ENCODE measurements around the gene CDYL2.
"Not testable (repeated sequence)": the region's sequence is repeated elsewhere in the genome, so short reads cannot be mapped to it uniquely, and the experiment has no call there.

The CDYL2 gene

GRCh38 chr16:80680046-80680445, 124.4 kb downstream of the CDYL2 start:
- in situ Hi-C loops (cut with MboI; ENCODE audit: low sequenced_read_pairs), result no loop called here

GRCh38 chr16:80674884-80675283, 129.5 kb downstream of the CDYL2 start:
- in situ Hi-C loops (cut with MboI; ENCODE audit: low sequenced_read_pairs), result no loop called here

- in situ Hi-C loops (cut with MboI; ENCODE audit: low sequenced_read_pairs), result no loop called here
Measured at GRCh38 chr16:80672379-80672778, 132.0 kb downstream of the CDYL2 start.

GRCh38 chr16:80671281-80671849, 133.0 kb downstream of the CDYL2 start:
- in situ Hi-C loops (cut with MboI; ENCODE audit: low sequenced_read_pairs), result no loop called here

GRCh38 chr16:80670170-80670865, 134.1 kb downstream of the CDYL2 start:
- in situ Hi-C loops (cut with MboI; ENCODE audit: low sequenced_read_pairs), result no loop called here

GRCh38 chr16:80669673-80670072, 134.7 kb downstream of the CDYL2 start:
- in situ Hi-C loops (cut with MboI; ENCODE audit: low sequenced_read_pairs), result no loop called here

GRCh38 chr16:80667925-80668324, 136.5 kb downstream of the CDYL2 start:
- in situ Hi-C loops (cut with MboI; ENCODE audit: low sequenced_read_pairs), result no loop called here

GRCh38 chr16:80667251-80667560, 137.2 kb downstream of the CDYL2 start:
- in situ Hi-C loops (cut with MboI; ENCODE audit: low sequenced_read_pairs), result no loop called here

GRCh38 chr16:80666378-80667250, 137.8 kb downstream of the CDYL2 start:
- in situ Hi-C loops (cut with MboI; ENCODE audit: low sequenced_read_pairs), result no loop called here

GRCh38 chr16:80665356-80665755, 139.0 kb downstream of the CDYL2 start:
- in situ Hi-C loops (cut with MboI; ENCODE audit: low sequenced_read_pairs), result no loop called here

- in situ Hi-C loops (cut with MboI; ENCODE audit: low sequenced_read_pairs), result no loop called here
Measured at GRCh38 chr16:80664786-80665185, 139.6 kb downstream of the CDYL2 start.

GRCh38 chr16:80664226-80664625, 140.2 kb downstream of the CDYL2 start:
- in situ Hi-C loops (cut with MboI; ENCODE audit: low sequenced_read_pairs), result no loop called here

- in situ Hi-C loops (cut with MboI; ENCODE audit: low sequenced_read_pairs), result no loop called here
Measured at GRCh38 chr16:80663078-80663477, 141.3 kb downstream of the CDYL2 start.

GRCh38 chr16:80659865-80660264, 144.5 kb downstream of the CDYL2 start:
- in situ Hi-C loops (cut with MboI; ENCODE audit: low sequenced_read_pairs), result no loop called here

- in situ Hi-C loops (cut with MboI; ENCODE audit: low sequenced_read_pairs), result no loop called here
Measured at GRCh38 chr16:80656711-80657150, 147.7 kb downstream of the CDYL2 start.

GRCh38 chr16:80656161-80656560, 148.2 kb downstream of the CDYL2 start:
- in situ Hi-C loops (cut with MboI; ENCODE audit: low sequenced_read_pairs), result no loop called here

GRCh38 chr16:80655751-80656150, 148.6 kb downstream of the CDYL2 start:
- in situ Hi-C loops (cut with MboI; ENCODE audit: low sequenced_read_pairs), result no loop called here

GRCh38 chr16:80654094-80654862, 150.1 kb downstream of the CDYL2 start:
- in situ Hi-C loops (cut with MboI; ENCODE audit: low sequenced_read_pairs), result no loop called here

GRCh38 chr16:80652441-80652840, 152.0 kb downstream of the CDYL2 start:
- in situ Hi-C loops (cut with MboI; ENCODE audit: low sequenced_read_pairs), result no loop called here

- in situ Hi-C loops (cut with MboI; ENCODE audit: low sequenced_read_pairs), result not testable (repeated sequence)
Measured at GRCh38 chr16:80650281-80650680, 154.1 kb downstream of the CDYL2 start.

- in situ Hi-C loops (cut with MboI; ENCODE audit: low sequenced_read_pairs), result no loop called here
Measured at GRCh38 chr16:80640316-80640715, 164.1 kb downstream of the CDYL2 start.
